HG02981 (cell line): Measurements from ENCODE around the gene PCGF3.
"Not testable (repeated sequence)": the region's sequence is repeated elsewhere in the genome, so short reads cannot be mapped to it uniquely, and the experiment has no call there.

ENCODE experiments used
- ATAC-seq: cut with Tn5 transposase; IDR thresholded peaks from one replicate; pipeline ENCODE4 v1.9.1; 2021; ENCODE audit warnings: mild to moderate bottlenecking, moderate library complexity; ENCODE audit not compliant: unreplicated experiment

The PCGF3 gene

DNA sequence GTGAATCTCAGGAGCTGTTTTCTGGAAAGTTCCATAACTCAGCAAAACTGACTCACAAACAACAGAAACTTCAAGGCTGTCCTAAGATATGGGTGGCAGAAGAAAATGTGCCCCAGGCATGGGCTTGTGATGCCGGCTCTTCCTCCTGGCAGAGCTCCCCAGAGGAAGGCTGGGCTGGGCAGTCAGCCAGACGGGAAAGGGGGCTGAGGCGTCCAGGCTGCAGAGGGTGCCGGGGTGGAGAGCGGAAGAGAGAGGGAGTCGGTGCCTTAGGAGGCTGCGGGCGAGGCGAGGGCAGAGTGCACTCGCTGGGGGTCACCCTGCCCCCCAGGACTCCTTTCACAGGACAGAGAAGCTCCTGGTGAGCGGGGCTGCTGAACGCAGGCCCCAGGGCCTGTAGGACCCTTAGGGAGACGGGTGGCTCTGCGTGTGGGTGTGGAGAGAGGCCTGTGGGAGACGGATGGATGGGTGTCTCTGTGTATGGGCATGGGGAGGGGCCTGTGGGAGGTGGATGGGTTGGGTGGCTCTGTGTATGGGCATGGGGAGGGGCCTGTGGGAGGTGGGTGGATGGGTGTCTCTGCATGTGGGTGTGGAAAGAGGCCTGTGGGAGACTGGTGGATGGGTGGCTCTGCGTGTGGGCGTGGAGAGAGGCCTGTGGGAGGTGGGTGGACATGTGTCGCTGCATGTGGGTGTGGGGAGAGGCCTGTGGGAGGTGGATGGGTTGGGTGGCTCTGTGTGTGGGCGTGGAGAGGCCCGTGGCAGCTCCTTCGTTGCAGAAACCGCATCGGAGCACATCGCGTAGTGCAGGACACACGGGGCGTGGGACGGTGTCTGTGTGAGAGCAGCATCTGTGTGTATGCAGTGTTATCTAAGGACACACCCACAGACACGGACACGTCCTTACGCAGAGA, 15.9 kb downstream of the PCGF3 start:
- no peak for ATAC-seq

DNA sequence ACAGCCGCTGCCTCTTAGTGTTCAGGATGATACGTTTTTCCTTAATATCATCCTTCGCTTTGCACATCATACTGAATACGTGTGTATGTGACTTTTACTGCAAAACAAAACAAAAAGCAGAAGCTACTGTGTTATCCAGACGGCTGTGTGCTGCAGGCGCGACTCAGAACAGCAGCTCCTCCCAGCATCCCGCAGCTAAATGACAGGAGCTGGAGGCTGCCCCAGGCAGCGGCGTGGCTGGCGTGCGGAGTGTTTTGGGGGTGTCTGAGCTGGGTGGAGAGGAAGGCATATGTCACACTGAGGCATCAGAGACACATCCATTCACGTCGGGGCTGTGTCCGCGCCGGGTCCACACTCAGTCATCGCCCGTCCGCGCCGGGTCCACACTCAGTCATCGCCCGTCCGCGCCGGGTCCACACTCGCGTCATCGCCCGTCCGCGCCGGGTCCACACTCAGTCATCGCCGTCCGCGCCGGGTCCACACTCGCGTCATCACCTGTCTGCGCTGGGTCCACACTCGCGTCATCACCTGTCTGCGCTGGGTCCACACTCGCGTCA, 16.6 kb downstream of the PCGF3 start:
- no peak for ATAC-seq

DNA sequence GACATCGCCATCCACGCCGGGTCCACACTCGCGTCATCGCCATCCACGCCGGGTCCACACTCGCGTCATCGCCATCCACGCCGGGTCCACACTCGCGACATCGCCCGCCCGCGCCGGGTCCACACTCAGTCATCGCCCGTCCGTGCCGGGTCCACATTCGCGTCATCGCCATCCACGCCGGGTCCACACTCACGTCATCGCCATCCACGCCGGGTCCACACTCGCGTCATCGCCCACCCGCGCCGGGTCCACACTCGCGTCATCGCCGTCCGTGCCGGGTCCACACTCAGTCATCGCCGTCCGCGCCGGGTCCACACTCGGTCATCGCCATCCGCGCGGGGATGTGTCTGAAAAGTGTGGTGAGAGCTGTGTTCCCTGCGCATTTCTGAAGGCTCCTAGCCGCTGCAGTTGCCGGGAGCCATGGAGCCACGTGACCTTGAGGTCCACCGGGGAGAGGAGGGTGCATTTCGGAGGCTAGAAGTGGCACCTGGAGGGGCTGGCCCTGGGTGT, 17.3 kb downstream of the PCGF3 start:
- no peak for ATAC-seq

DNA sequence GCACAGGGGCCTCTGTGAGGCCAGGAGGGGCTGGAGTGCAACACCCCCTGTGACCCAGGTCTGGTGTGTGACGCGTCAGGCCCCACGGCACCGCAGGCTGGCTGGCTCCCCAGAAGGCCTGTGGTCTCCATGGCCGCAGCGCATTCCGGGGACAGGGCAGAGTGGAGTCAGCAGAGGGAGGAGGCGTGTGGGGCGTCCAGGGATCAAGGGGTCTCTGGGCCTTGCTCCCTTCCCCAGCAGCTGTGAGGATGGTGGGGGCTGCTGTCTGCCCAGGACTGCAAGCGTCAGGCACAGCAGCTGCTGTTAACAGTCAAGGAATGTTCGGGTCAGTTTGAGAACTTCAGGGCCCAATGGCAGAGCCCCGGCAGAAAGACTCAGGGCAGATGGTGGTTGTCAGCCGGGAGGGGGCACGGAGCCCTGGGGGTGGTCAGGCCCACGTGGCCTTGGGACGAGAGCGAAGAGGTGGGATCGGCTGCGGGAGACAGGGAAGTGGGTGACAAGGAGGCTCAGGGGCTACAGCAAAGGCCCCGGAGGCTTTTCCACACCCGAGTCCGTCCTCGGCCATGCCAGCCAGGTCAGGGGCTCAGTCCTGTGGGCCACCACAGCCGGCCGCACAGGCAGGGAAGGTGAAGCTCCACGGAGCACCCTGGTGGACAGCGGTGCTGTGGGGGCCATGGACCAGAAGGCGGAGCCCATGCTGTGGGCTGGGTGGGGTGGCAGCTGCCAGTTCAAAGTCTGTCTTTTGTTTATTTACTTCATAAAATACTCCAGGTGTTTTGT, 18.3 kb downstream of the PCGF3 start:
- ATAC-seq: no peak

DNA sequence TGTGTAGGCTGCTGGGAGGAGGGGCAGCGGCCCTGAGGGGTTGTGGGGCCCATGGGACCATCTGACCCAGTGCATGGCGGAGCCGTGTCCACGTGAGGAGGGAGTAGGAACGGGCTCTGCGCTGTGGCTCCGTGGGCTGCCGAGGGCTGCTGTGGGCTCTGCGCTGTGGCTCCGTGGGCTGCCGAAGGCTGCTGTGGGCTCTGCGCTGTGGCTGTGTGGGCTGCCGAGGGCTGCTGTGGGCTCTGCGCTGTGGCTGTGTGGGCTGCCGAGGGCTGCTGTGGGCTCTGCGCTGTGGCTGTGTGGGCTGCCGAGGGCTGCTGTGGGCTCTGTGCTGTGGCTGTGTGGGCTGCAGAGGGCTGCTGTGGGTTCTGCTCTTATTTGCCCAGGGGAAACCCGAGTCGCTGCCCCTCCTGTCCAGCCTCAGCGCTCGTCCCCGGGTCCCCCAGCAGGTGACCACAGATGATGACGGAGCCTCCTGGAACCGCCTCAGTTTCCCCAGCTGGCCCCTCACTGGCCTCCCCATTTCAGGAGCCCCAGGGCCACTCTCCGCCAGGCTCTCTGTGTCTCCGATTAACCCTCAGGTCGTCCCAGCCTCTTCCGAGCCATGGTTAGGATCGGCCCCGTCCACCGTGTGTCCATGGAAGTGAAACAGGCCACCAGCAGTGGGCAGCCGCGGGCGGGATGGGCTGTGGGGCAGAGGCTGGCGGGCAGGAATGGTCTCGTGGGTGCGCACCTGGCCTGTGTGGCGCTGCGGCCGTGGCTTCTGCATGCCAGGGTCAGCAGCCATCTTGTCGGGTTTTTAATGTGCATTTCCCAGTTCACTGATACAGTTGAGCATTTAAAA, 20.0 kb downstream of the PCGF3 start:
- no peak for ATAC-seq

DNA sequence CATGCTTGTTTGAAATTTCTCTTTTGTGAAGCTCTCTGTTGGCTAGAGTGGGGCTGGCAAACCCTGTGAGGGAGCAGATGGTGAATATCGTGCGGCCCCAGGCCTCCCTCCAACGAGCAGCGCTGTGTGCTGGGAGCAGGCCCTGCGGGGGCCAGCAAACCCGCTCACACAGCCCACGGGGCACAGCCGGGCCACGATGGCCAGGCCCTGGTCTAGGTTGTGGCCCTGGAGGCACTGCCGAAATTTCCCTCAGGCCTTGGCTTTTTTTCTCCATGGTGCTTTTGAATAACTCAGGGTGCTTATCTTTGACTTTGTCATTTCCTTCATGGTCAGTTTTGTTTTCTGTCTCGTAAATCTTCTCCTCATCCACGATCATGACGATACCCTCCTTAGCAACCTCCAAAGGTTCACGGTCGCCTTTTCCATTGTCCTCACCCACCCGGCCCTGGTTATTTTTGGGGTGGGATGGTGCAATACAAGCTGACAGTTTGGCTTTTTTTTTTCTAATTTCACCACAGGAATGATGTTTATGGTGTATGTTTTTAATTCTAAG, 20.7 kb downstream of the PCGF3 start:
- ATAC-seq: no peak

DNA sequence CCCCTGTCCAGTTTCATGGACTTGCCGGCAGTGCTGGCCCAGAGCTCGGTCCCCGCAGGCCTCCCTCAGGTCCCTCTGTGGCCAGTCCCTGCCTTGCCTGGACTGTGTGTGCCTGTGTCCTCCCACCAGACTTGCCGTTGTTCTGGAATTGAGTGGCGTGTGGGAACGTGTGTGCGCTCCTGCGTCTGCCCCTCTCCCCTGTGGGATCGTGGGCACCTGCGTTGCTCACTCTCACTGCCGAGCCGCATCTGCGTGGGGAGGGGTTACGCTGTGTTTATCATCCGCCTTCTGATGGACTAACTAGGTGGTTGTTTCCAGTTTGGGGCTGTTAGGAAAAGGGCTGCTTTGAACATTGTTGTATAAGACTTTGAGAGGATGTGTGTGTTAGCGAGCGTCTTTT, 21.2 kb downstream of the PCGF3 start:
- no peak for ATAC-seq

DNA sequence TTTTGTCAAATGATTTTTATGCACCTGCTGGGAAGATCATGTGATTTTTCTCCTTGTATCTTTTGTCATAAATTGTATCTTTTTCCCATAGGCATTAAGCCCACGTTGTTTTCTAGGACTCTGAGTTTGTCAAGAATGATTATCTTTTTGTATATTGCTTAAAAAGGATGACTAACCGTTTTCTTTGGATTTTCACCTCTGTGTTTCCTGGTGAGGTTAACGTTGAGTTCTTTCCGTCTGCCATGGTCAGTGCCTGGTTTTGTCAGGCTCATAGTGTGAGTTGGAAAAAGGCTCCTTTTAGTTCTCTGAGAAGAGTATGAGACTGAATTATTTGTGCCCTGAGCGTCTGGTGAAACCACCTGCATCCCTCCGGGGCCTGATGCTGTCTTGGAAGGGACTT, 21.9 kb downstream of the PCGF3 start:
- ATAC-seq: no peak

DNA sequence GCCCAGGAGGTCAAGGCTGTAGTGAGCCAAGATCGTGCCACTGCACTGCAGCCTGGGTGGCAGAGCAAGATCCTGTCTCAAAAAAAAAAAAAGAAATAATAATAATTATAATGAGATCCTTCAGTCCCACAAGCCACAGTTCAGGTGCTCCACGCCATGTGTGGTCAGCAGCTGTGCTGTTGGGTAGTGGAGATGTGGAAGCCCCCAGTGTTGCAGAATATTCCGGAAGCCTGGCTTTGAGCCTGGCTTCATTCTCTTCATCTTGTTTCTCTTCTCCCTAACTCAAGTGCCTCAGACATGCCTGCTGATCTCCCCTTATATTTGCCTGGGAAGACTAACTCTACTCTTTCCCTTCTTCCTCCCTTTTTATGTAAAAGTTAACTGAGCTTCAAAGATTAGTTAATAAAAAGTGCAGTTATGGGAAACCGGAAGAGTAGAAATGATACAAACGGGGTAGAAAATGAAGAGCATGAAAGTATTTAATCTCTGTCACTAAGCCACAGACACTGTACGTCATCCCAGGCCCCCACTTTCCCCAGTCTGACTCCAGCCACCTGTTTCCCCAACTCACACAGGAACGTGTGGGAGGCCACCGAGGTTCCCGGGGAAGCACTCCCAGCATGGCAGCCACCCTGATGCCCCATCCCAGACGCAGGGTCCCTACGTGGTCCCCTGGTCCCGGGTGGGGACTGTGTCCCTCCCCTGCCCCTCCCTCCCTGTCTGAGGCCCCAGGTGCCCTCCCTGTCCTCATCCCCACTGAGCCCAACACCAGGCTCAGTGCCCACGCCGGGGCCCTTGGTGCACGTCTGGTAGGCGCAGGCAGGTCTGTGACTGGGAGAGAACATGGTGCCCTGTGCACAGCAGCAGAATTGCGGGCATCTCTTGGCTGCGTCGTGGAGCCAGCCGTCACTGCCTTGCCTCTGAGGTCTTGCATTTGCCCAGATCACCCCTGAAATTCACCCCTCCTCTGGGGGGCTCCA, 24.0 kb downstream of the PCGF3 start:
- no peak for ATAC-seq

DNA sequence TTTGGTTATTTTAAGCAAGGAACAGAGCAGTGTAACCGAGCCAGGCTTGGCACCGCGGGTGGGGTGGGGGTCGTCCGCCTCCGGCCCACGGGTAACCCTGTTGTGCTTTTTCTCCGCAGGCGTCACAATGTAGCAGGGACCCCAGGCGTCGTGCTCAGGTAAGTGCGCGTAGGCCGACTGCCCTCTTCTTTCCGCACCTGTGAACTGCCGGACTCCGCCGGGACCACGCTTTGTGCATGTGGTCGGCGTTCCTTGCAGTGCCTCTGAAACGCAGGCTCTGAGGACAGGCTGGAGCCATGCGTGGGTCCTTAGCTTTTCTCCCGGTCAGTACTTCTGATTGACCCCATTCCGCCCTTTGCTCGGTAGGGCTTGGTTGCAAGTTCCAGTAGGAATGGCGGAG, 24.9 kb downstream of the PCGF3 start:
- no peak for ATAC-seq

DNA sequence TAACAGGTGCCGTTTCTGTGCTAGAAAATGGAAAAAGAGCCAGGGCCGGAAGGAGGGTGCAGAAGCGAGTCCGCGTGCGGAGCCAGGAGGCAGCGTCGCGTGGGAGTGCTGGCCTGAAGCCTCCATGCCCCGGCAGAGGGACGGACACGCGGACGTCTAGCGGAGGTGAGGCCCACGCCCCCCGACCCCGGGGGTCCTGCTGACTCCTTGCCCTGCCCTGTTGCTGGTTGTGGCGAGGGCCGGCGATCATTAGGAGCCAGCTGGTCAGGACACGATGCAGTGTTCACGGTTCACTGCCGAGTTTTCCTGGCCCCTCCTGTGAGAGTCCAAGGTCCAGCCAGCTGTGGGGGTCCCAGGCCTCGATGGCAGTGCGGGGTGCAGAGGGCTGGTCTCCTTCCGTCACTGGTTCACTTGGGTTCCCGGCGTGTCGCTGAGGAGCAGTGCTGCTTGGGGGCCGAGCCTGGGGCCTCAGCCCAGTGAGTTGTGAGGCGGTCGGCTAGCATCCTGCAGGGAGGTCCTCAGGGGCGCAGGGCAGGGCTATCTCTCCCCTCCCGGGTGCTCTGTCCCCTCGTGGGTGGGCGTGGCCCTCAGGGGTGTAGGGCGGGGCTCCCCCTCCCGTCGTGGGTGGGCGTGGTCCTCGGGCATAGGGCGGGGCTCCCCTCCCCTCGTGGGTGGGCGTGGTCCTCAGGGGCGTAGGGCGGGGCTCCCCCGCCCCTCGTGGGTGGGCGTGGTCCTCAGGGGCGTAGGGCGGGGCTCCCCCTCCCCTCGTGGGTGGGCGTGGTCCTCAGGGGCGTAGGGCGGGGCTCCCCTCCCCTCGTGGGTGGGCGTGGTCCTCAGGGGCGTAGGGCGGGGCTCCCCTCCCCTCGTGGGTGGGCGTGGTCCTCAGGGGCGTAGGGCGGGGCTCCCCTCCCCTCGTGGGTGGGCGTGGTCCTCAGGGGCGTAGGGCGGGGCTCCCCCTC, 25.6 kb downstream of the PCGF3 start:
- ATAC-seq: not testable (repeated sequence)

DNA sequence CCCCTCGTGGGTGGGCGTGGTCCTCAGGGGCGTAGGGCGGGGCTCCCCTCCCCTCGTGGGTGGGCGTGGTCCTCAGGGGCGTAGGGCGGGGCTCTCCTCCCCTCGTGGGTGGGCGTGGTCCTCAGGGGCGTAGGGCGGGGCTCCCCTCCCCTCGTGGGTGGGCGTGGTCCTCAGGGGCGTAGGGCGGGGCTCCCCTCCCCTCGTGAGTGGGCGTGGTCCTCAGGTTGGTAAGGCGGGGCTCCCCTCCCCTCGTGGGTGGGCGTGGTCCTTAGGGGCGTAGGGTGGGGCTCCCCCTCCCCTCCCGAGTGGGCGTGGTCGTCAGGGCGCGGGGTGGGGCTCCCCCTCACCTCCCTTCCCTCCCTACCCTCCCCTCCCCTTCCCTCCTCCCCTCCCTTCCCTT, 26.3 kb downstream of the PCGF3 start:
- not testable (repeated sequence) for ATAC-seq

DNA sequence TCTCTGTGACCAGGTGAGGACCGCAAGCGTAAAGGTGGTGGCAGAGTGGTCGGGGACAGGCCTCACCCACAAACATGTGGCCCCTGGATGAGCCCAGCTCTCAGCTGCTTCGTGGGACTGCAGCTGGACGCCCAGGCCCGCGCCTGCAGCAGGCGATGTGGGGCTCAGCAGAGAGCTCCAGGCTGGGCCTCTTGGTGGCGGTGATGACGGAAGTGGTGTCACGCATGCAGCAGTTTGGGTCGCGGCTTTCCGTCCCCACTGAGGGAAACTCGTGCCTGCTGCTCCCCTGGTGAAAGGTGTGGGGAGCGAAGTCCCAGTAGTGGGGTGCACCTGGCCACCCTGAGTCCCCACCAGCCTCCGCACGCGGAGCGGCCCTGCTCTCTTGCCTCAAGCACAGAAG, 26.9 kb downstream of the PCGF3 start:
- no peak for ATAC-seq

DNA sequence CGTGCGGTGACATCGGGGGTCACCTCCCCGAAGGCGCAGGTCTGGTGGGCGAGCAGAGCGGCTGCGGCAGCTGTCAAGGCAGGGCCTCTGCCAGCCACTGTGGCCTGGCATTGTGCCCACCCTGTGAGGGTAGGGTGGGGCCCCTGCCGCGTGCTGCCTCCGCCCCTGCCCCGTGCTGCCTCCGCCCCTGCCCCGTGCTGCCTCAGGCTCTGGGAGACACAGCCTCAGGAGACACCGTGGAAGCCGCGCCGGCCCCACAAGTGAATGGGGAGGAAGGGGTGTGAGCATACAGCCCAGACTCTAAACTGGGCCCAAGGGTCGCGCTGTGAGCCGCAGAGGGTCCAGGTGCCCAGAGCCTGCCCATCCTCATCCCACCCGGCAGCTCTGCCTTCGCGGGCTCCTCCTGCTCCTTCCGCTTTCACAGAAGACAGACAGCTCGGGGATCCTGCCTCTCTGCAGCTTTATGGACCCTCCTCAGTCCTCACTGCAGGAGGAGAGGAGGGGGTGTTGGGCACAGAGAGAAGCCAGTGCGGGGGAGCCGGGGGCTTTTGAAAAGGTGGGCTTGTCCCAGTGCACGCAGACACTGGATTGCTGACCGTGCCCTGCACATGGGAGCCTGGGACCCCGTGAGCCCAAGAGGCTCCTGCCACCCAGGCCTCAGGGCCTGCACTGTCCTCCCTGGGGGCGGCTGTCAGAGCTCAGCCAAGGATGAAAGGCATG, 27.4 kb downstream of the PCGF3 start:
- ATAC-seq: no peak

DNA sequence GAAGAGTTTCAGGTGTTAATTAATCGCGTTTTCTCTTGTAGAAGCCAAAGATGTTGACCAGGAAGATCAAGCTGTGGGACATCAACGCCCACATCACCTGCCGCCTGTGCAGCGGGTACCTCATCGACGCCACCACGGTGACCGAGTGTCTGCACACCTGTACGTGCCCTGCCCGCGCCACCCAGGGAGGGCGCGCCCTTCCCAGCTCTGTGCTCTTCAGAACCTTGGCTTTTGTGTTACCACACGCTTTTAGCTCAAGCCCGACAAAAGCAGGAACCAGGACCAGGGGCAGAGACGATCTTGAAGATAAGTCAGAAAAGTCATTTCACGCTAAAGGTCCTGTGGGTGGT, 28.0 kb downstream of the PCGF3 start:
- no peak for ATAC-seq

DNA sequence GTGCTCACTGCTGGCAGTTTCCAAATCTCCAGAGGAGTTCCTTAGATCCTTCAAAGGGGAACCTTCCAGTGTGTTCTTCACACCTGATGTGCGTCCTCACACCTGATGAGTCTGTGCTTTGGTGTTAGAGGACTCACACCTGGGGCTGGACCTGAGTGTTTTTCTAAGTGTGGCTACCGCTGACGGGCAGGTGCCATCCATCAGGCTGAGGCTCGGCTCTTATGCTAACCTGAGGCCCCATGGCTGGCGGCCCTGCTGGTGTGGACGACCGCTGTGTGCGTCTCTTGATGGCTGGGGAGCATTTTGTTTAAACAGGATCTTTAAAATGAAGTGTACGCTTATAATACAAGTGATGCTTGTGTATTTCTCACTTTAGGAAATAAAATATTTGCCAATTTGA, 28.4 kb downstream of the PCGF3 start:
- no peak for ATAC-seq

DNA sequence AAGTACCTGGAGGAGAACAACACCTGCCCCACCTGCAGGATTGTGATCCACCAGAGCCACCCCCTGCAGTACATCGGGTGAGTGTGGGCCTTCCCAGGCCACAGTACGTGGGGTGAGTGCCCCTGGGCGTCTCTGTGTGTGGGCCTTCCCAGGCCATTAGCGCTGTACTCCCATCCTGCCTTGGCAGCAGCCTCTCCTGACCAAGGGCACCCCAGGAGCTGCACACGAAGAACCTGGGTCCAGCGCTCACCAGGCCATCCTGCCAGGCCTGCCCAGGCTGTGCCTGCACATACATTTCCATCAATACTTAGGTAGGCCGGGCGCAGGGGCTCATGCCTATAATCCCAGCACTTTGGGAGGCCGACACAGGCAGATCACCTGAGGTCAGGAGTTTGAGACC, 29.3 kb downstream of the PCGF3 start:
- ATAC-seq: no peak

DNA sequence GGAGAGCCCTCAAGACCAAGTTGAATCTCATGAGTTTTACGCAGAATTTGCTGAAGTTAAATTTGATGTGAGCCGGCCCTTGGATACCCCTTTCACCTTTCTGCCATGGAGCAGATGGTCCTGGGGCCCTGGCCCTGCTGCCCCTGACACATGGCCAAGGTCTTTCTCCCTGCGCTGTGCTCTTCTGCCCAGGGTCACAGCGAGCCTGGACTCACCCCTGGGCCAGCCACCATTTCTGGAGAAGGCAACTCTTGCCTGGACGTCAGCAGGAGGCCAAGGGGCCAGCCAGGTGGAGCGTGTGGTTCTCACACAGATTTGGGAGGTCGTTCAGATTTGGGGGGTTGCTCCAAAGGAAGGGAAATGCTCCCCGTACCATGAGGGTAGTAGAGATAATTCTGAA, 30.0 kb downstream of the PCGF3 start:
- no peak for ATAC-seq
